ENCODE data around the gene MCTP2. TPM values are rescaled to one million over a fixed set of nuclear protein-coding genes. Genes with fewer than 3 reads are reported as not detected.

Gene MCTP2
- total and polyA plus RNA-seq, 2 of the 8 experiments (the other 6 are each of a cell fraction or from before 2014, with no cell fraction given): 3.4 to 4.5 TPM

- no peak overlapping the region for H3K4ac ChIP-seq (replicated peaks; ENCODE audit: insufficient read length, low read depth, low read length)
- TF ChIP-seq GABPA (IDR thresholded peaks at IDR 0.05; ENCODE audit: borderline replicate concordance, insufficient read depth, low read length) (no peak), RNF2 (IDR thresholded peaks at IDR 0.05; ENCODE audit: borderline replicate concordance, low read depth, low read length, missing control alignments, poor library complexity, severe bottlenecking) (no peak), RAD21 (IDR thresholded peaks at IDR 0.05 in 1 of 2, conservative IDR thresholded peaks at IDR 0.05 in 1 of 2; ENCODE audit: low read depth in 2 of 2, low read length in 2 of 2) (no peak), HDAC6 (IDR thresholded peaks at IDR 0.05; ENCODE audit: low read depth, low read length) (no peak), CEBPB (IDR thresholded peaks at IDR 0.05; ENCODE audit: low read depth, low read length) (no peak), NANOG (IDR thresholded peaks at IDR 0.05; ENCODE audit: insufficient read depth, low read depth, low read length, poor library complexity, severe bottlenecking) (no peak), YY1 (IDR thresholded peaks at IDR 0.05; ENCODE audit: low read depth, low read length) (no peak), ASH2L (IDR thresholded peaks at IDR 0.05; ENCODE audit: low read length) (no peak), CBX5 (IDR thresholded peaks at IDR 0.05; ENCODE audit: low read depth, low read length) (no peak), TCF12 (IDR thresholded peaks at IDR 0.05; ENCODE audit: low read depth, low read length) (no peak), CTBP2 (IDR thresholded peaks at IDR 0.05; ENCODE audit: borderline replicate concordance, insufficient read depth, insufficient read length, low read length) (no peak), RBBP5 (IDR thresholded peaks at IDR 0.05; ENCODE audit: borderline replicate concordance, low read depth, low read length) (no peak), KDM1A (IDR thresholded peaks at IDR 0.05; ENCODE audit: borderline replicate concordance, low read length) (no peak)
These were observed 27.9 kb downstream of the MCTP2 start for GRCh38 chr15:94259121-94259751.

More at GRCh38 chr15:94259121-94259751, 27.9 kb downstream of the MCTP2 start:
- Histone ChIP-seq H3K36me3 (ENCODE audit: control insufficient read depth in 2 of 4, insufficient read depth in 4 of 4, low read length in 3 of 4) (no peaks in the 10 kb centered on the region), H2AFZ (ENCODE audit: low read length) (no peak overlapping the region), H3K9me3 (ENCODE audit: insufficient read depth in 2 of 2, low read depth in 1 of 2, low read length in 1 of 2) (no peaks in the 10 kb centered on the region), H2BK20ac (ENCODE audit: low read length) (no peak overlapping the region), H3K4me2 (ENCODE audit: insufficient read depth in 1 of 2, low read depth in 2 of 2, low read length in 2 of 2) (no peak overlapping the region), H4K20me1 (replicated peaks in 1 of 2; ENCODE audit: control insufficient read depth in 1 of 2, insufficient read depth in 2 of 2, low read length in 2 of 2) (no peaks in the 10 kb centered on the region), H2BK120ac (replicated peaks; ENCODE audit: low read depth, low read length) (no peak overlapping the region), H3K56ac (replicated peaks; ENCODE audit: insufficient read length, low read depth, low read length) (no peak overlapping the region), H2AK5ac (ENCODE audit: low read depth, low read length) (no peak overlapping the region), H4K5ac (ENCODE audit: insufficient read length, low read depth, low read length) (no peak overlapping the region), H2BK12ac (ENCODE audit: low read depth, low read length) (no peak overlapping the region), H3K4me1 (replicated peaks in 1 of 4; ENCODE audit: control insufficient read depth in 3 of 4, insufficient read depth in 4 of 4, low read length in 3 of 4) (no peaks in the 10 kb centered on the region), H4K8ac (ENCODE audit: extremely low read depth, insufficient read depth, low read length) (no peak overlapping the region), H3K27ac (ENCODE audit: low read depth, low read length) (no peak overlapping the region), H3K14ac (ENCODE audit: insufficient read length) (no peak overlapping the region), H3K9ac (replicated peaks in 1 of 4; ENCODE audit: extremely low read depth in 1 of 4, low read depth in 3 of 4, low read length in 3 of 4) (no peak overlapping the region), H2BK5ac (ENCODE audit: low read depth, low read length) (no peak overlapping the region), H2BK15ac (ENCODE audit: low read length) (no peak overlapping the region), H3K23ac (ENCODE audit: insufficient read length) (no peak overlapping the region), H3K4me3 (ENCODE audit: extremely low read depth in 1 of 4, insufficient read depth in 2 of 4, low read depth in 3 of 4, low read length in 4 of 4) (no peak overlapping the region), H3K79me1 (ENCODE audit: low read depth, low read length) (no peaks in the 10 kb centered on the region), H3K18ac (ENCODE audit: extremely low read depth, low read length) (no peak overlapping the region), H3K27me3 (replicated peaks in 1 of 4; ENCODE audit: control insufficient read depth in 3 of 4, extremely low read depth in 1 of 4, insufficient read depth in 3 of 4, low read length in 3 of 4) (no peaks in the 10 kb centered on the region), H3K79me2 (ENCODE audit: control insufficient read depth in 1 of 2, insufficient read depth in 2 of 2, low read length in 2 of 2) (no peaks in the 10 kb centered on the region), H3K23me2 (ENCODE audit: low read depth, low read length) (no peaks in the 10 kb centered on the region), H4K91ac (replicated peaks; ENCODE audit: insufficient read length, low read length) (no peak overlapping the region)
- CTCF ChIA-PET (ENCODE audit: partially characterized antibody): interaction anchor here (0.9 kb wide), 1 partner anchor 12 kb away, joined by 3 read pairs; no protein-coding TSS in a partner anchor
- whole genome bisulfite sequencing, 2 experiments (ENCODE audit: extremely low coverage in 1 of 2, insufficient coverage in 1 of 2, insufficient read length in 1 of 2, insufficient replicate concordance in 2 of 2, low coverage in 1 of 2, low lambda C conversion rate in 2 of 2, missing lambda C conversion rate in 1 of 2): 67% methylated on average over 1 of the region's 1 CpG; no CpG with 5 or more reads in 1 of the 2 experiments
- POLR2A ChIA-PET (ENCODE audit: partially characterized antibody): no interaction called here
- DNase-seq (ENCODE audit: low read depth in 1 of 2, low spot score in 2 of 2) (no peak), FAIRE-seq (no peak)
